Endothelial cell of umbilical vein (primary cell): ENCODE data around the gene MRPL54.

ENCODE experiments used
- CTCF ChIP-seq, 2 donors: IDR thresholded peaks; 1 replicate in 1 of 2; 2 replicates in 1 of 2; pipeline ENCODE4 v1.5.1; 2011; ENCODE audit warnings: low read length in 2 of 2, mild to moderate bottlenecking in 2 of 2, moderate library complexity in 2 of 2, control low read depth in 1 of 2, inconsistent platforms in 1 of 2, low read depth in 1 of 2; ENCODE audit not compliant: insufficient read depth in 1 of 2; ENCODE audit errors: extremely low read depth in 1 of 2
- EZH2 ChIP-seq: IDR thresholded peaks from 2 replicates; pipeline ENCODE4 v1.6.1; 2012; ENCODE audit warnings: borderline replicate concordance, low read depth, mild to moderate bottlenecking, moderate library complexity, low read length, inconsistent platforms; ENCODE audit not compliant: severe bottlenecking

GRCh38 chr19:3778899-3779723 is 16.6 kb downstream of the MRPL54 start:
- TF ChIP-seq CTCF (IDR thresholded peaks at IDR 0.05; ENCODE audit: extremely low read depth in 1 of 2, insufficient read depth in 1 of 2, low read depth in 1 of 2, low read length in 2 of 2) (no peak), EZH2 (no peak)
